GM12865 (cell line): ENCODE results near the gene SSH2.

Experiments used
- DNase-seq: peaks from one replicate; pipeline ENCODE4 v3.0.0; 2010; ENCODE audit warnings: low read depth
- H3K4me3 ChIP-seq: 2 replicates; pipeline ENCODE4 v1.5.1; 2011; ENCODE audit warnings: mild to moderate bottlenecking, low read depth, low read length, control low read depth
- CTCF ChIP-seq: IDR thresholded peaks from 2 replicates; pipeline ENCODE4 v1.5.1; 2011; ENCODE audit warnings: low read length, control low read depth, low read depth, inconsistent platforms; ENCODE audit not compliant: insufficient read depth; ENCODE audit errors: missing control alignments

The SSH2 gene

GRCh38 chr17:29718446-29719039 is 211.5 kb downstream of the SSH2 start:
- TF ChIP-seq CTCF = no peak
- H3K4me3 ChIP-seq = no peak overlapping the region
- DNase-seq = no peak

- DNase-seq = no peak
- no peak for TF ChIP-seq CTCF
- no peak overlapping the region for H3K4me3 ChIP-seq
These were observed 212.2 kb downstream of the SSH2 start for GRCh38 chr17:29717817-29718216.

- no peak overlapping the region for H3K4me3 ChIP-seq
- no peak for TF ChIP-seq CTCF
- DNase-seq = no peak
These were observed 213.5 kb downstream of the SSH2 start for GRCh38 chr17:29716566-29716965.

- no peak for TF ChIP-seq CTCF
- no peak for DNase-seq
- H3K4me3 ChIP-seq = no peak overlapping the region
These were observed 214.3 kb downstream of the SSH2 start for GRCh38 chr17:29715680-29716079.

- DNase-seq = peak; percentile 57
- H3K4me3 ChIP-seq = peak overlapping the region; percentile 12; the same call in 1 of the 2 replicates
- TF ChIP-seq CTCF = no peak
These were observed 215.9 kb downstream of the SSH2 start for GRCh38 chr17:29714146-29714545.

GRCh38 chr17:29713626-29714025 is 216.4 kb downstream of the SSH2 start:
- TF ChIP-seq CTCF = no peak
- DNase-seq = peak; percentile 69
- H3K4me3 ChIP-seq = peak overlapping the region; percentile 12; the same call in 1 of the 2 replicates
